ENCODE data around the gene ENG. TPM values are rescaled to one million over a fixed set of nuclear protein-coding genes. Genes with fewer than 3 reads are reported as not detected.
"Not testable (repeated sequence)": the region's sequence is repeated elsewhere in the genome, so short reads cannot be mapped to it uniquely, and the experiment has no call there.

The ENG gene
- total RNA-seq, 1 donor: 60.8 TPM

DNA sequence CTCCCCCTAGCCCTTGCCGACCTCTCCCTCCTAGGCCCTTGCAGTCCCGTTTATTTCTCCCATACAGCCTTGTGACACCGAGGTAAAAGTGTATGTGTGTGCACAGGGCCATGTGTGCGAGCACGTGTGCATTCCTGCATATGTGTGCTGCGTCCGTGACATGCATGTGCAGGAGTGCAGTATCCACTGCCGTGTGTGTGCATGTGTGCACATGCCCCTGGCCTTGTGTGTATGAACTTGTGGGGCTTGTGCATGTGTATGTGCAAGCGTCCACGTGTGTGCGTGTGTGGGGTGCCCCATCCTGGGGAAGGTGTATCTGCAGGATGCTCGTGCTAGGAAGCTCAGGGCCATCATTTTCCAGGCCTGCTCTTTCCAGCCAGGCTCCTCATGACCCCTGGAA lies 16.4 kb upstream of the ENG start:
- Histone ChIP-seq H3K9me3 (ENCODE audit: low read depth, low read length) (no peaks in the 10 kb centered on the region), H2AFZ (ENCODE audit: low read length) (no peak overlapping the region), H3K27me3 (ENCODE audit: insufficient read depth, low read length) (no peaks in the 10 kb centered on the region), H3K36me3 (ENCODE audit: insufficient read depth, low read length) (peaks cover 45% of the 10 kb centered on the region), H3K4me2 (ENCODE audit: insufficient read depth, low read length) (no peak overlapping the region), H3K4me3 (ENCODE audit: insufficient read depth, low read length) (no peak overlapping the region), H3K79me2 (ENCODE audit: insufficient read depth, low read length) (peaks cover 20% of the 10 kb centered on the region), H3K27ac (ENCODE audit: low read depth, low read length) (no peak overlapping the region), H3K4me1 (ENCODE audit: insufficient read depth, low read length) (peaks cover 41% of the 10 kb centered on the region), H4K20me1 (ENCODE audit: insufficient read depth, low read length) (peaks cover 11% of the 10 kb centered on the region)
- TF ChIP-seq, protein P1, sequence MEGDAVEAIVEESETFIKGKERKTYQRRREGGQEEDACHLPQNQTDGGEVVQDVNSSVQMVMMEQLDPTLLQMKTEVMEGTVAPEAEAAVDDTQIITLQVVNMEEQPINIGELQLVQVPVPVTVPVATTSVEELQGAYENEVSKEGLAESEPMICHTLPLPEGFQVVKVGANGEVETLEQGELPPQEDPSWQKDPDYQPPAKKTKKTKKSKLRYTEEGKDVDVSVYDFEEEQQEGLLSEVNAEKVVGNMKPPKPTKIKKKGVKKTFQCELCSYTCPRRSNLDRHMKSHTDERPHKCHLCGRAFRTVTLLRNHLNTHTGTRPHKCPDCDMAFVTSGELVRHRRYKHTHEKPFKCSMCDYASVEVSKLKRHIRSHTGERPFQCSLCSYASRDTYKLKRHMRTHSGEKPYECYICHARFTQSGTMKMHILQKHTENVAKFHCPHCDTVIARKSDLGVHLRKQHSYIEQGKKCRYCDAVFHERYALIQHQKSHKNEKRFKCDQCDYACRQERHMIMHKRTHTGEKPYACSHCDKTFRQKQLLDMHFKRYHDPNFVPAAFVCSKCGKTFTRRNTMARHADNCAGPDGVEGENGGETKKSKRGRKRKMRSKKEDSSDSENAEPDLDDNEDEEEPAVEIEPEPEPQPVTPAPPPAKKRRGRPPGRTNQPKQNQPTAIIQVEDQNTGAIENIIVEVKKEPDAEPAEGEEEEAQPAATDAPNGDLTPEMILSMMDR (IDR thresholded peaks at IDR 0.05; ENCODE audit: extremely low read depth, low read depth, low read length): no peak
- DNase-seq (ENCODE audit: insufficient read length, low spot score, missing footprints): peak; percentile 61

DNA sequence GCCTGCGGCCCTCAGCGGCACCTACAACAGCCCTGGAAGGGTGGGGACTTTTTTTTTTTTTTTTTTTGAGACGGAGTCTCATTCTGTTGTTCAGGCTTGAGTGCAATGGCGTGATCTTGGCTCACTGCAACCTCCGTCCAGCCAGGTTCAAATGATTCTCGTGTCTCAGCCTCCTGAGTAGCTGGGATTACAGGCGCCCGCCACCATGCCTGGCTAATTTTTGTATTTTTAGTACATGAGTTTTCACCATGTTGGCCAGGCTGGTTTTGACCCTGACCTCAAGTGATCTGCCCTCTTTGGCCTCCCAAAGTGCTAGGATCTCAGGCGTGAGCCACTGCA lies 15.7 kb upstream of the ENG start:
- not testable (repeated sequence) for H2AFZ ChIP-seq (ENCODE audit: low read length); DNase-seq (ENCODE audit: insufficient read length, low spot score, missing footprints); H3K27ac ChIP-seq (ENCODE audit: low read depth, low read length); H3K9me3 ChIP-seq (ENCODE audit: low read depth, low read length); H4K20me1 ChIP-seq (ENCODE audit: insufficient read depth, low read length); H3K4me3 ChIP-seq (ENCODE audit: insufficient read depth, low read length); H3K27me3 ChIP-seq (ENCODE audit: insufficient read depth, low read length); H3K4me2 ChIP-seq (ENCODE audit: insufficient read depth, low read length)
- peaks cover 45% of the 10 kb centered on the region for H3K36me3 ChIP-seq (ENCODE audit: insufficient read depth, low read length)
- peaks cover 33% of the 10 kb centered on the region for H3K4me1 ChIP-seq (ENCODE audit: insufficient read depth, low read length)
- peaks cover 12% of the 10 kb centered on the region for H3K79me2 ChIP-seq (ENCODE audit: insufficient read depth, low read length)

DNA sequence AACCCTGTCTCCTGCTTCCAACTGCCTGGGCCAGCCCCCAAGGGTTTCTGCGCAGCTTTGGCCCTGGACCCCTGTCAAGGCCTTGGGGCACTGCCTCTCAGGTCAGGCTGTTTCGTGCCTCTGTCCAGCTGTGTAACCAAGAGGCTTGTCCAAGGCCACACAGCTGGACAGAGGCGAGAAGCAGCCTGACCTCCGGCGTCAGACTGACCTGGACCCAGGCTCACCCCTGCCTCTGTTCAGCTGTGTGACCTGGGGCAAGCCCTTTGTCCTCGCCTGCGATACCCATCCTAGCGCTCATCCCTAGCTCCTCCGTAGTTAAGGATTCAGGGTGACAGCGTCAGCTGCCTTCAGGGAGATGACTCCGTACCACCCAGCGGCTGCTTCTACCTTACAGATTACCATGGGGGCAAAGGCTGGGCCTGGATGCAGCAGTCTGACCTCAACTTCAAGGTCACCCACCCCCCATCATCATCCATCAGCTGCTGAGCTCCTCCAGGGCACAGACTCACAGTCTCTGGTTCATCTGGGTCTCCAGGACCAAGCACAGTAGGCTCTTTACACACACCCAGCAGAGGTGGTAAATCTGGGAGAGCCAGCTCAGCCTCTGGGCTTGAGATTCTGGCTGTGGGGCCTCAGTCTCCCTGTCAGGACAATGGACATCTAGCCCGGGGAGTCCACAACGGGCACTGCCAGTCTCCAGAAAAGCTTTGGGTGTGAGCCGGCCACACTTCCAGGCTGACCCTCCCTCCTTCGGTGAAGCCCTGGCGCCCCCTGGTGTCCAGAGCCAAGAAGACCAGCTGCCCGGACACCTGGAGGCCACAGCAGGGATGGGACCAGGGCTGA lies 15.1 kb upstream of the ENG start:
- TF ChIP-seq, protein P1 (IDR thresholded peaks at IDR 0.05; ENCODE audit: extremely low read depth, low read depth, low read length): peak; percentile 84
- peak; percentile 99 for DNase-seq (ENCODE audit: insufficient read length, low spot score, missing footprints)
- Histone ChIP-seq H3K27ac (ENCODE audit: low read depth, low read length) (no peak overlapping the region), H3K79me2 (ENCODE audit: insufficient read depth, low read length) (peaks cover 6% of the 10 kb centered on the region), H3K4me1 (ENCODE audit: insufficient read depth, low read length) (peaks cover 27% of the 10 kb centered on the region), H2AFZ (ENCODE audit: low read length) (no peak overlapping the region), H3K27me3 (ENCODE audit: insufficient read depth, low read length) (no peaks in the 10 kb centered on the region), H4K20me1 (ENCODE audit: insufficient read depth, low read length) (peaks cover 7% of the 10 kb centered on the region), H3K36me3 (ENCODE audit: insufficient read depth, low read length) (peaks cover 45% of the 10 kb centered on the region), H3K9me3 (ENCODE audit: low read depth, low read length) (no peaks in the 10 kb centered on the region), H3K4me3 (ENCODE audit: insufficient read depth, low read length) (no peak overlapping the region), H3K4me2 (ENCODE audit: insufficient read depth, low read length) (no peak overlapping the region)

DNA sequence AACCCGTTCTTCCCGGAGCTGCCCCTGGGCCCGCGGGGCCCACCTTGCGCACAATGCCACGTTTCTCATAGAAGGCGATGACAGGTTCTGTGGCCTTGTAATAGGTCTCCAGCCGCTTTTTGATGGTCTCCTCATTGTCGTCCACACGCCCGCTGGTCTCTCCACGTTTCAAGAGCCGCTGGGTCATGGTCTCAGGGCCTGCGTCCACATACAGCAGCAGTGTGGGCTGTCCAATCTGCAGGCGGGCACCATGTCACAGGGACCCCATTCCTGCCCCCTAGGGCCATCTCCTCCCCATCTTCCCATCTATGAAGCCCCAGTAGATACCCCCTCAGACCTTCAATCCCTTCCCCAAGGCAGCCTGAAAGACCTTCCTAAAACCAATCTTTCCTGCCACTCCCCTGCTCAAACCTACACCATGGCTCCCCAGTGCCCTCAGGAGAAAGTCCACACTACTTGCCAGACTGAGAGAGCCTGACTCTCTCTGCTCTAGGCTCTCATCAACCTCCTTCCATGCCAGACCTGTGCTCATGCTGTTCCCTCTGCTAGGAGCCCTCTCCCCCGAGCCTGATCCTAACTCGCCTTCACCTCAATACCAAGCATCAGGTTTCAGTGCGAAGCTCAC lies 13.9 kb upstream of the ENG start:
- peak; percentile 79 for DNase-seq (ENCODE audit: insufficient read length, low spot score, missing footprints)
- peaks cover 16% of the 10 kb centered on the region for H3K4me1 ChIP-seq (ENCODE audit: insufficient read depth, low read length)
- TF ChIP-seq, protein P1 (IDR thresholded peaks at IDR 0.05; ENCODE audit: extremely low read depth, low read depth, low read length): no peak
- H3K27me3 ChIP-seq (ENCODE audit: insufficient read depth, low read length): no peaks in the 10 kb centered on the region
- no peak overlapping the region for H3K4me2 ChIP-seq (ENCODE audit: insufficient read depth, low read length)
- H3K4me3 ChIP-seq (ENCODE audit: insufficient read depth, low read length): no peak overlapping the region
- no peaks in the 10 kb centered on the region for H3K79me2 ChIP-seq (ENCODE audit: insufficient read depth, low read length)
- peaks cover 45% of the 10 kb centered on the region for H3K36me3 ChIP-seq (ENCODE audit: insufficient read depth, low read length)
- H3K9me3 ChIP-seq (ENCODE audit: low read depth, low read length): no peaks in the 10 kb centered on the region
- no peak overlapping the region for H3K27ac ChIP-seq (ENCODE audit: low read depth, low read length)
- H2AFZ ChIP-seq (ENCODE audit: low read length): no peak overlapping the region
- no peaks in the 10 kb centered on the region for H4K20me1 ChIP-seq (ENCODE audit: insufficient read depth, low read length)
